Activated CD8-positive, alpha-beta memory T cell treated with anti-CD3 and anti-CD28 coated beads, Interleukin-2, amount 50 U/mL, for 1 hour (primary cell): ENCODE results near the gene INCENP.

Source experiments
- DNase-seq: peaks from one replicate; pipeline ENCODE4 v3.0.0-alpha.2; 2020; ENCODE audit errors: extremely low read depth

INCENP gene

DNA sequence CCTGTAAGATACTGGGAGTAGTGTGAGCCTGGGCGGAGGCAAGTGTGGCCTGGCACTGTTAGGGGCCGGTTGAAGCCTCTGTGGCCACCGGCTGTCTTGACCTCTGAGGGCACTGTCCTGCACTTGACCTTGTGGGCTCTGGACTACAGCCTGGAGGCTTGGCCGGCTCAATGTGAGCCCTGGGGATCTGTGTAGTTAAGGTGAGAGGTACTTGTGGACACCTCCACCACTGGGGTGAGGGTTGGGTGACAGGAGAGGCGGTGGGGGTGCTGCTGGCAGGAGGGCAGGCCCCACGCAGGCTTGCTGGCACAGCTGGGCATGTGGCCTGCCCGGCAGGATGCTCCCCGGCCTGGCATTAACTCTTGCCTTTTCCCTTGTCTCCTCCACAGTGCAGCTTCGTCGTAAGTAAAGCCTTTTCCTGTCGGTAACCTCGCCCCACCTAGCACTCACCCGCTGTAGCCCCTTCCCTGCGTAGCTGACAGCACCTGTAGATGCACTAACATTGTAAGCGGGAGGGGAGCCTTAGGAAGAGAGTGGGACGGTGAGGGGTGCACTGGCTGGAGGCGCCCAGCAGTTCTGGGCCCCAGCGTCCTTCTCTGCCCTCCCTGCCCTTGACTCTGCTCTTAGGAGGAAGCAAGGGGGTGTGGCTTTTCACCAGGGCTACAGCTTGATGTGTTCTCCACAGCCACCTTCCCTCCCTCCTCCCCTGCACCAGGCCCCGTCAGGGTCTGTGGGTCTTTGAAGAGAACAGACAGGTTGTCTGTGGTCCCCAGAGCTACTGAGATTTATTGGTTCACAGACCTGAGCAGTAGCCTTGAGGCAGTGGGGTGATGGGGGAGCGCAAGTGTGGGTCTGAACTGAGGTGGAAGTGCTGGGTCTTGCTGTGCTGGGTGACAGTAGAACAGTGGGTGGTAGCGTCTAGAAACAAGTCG is 17.6 kb downstream of the INCENP start:
- no peak for DNase-seq

DNA sequence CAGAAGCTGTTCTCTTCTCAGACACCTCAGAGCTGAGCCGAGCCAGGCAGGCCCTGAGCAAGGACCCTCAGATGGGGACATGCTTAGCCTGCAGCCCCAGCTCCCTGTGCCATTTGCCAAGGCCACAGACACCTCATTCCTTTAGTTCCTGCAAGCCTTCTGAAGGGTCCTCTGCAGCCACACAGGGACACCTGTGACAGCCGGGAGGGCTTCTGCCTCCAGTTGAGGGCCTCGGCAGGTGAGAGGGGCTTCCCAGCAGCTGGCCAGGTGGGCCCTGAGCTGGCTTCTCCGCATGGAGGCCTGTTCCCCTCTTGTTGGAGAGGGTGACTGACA is 18.2 kb downstream of the INCENP start:
- DNase-seq, result no peak

DNA sequence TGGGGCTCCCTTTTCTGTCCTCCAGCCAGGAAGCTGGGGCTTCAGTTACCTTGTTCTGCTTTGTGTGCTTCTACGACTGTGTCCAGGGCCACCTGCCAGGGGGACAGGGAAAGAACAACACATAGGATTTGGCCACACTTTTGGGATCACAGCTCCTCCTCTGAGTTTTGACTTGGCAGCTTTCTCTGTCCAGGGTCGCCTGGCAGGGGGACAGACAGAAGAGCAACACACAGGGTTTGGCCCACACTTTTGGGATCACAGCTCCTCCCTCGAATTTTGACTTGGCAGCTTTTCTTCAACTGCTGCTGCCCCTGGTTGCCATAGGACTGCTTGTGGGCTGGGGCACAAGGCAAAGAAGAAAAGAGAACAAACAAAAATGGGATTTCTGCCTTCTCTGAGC is 19.1 kb downstream of the INCENP start:
- DNase-seq, result no peak

DNA sequence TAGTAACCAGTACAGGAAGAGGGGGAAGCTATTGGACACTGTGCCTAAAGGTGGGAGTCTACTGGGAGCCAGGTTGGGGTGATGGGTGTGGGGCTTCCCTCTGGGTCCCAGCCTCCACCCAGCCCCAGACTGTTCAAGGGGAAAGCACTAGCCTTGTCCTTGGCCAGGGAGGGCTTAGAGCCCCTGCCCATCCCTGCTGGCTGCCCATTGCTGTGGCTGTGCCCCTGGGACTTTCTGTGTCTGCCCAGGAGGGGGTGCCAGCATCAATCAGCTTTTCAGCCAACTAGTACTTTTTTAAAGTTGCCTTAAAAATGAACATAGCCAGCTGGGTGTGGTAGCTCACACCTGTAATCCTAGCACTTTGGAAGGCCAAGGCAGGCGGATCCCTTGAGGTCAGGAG is 19.9 kb downstream of the INCENP start:
- DNase-seq, result no peak

DNA sequence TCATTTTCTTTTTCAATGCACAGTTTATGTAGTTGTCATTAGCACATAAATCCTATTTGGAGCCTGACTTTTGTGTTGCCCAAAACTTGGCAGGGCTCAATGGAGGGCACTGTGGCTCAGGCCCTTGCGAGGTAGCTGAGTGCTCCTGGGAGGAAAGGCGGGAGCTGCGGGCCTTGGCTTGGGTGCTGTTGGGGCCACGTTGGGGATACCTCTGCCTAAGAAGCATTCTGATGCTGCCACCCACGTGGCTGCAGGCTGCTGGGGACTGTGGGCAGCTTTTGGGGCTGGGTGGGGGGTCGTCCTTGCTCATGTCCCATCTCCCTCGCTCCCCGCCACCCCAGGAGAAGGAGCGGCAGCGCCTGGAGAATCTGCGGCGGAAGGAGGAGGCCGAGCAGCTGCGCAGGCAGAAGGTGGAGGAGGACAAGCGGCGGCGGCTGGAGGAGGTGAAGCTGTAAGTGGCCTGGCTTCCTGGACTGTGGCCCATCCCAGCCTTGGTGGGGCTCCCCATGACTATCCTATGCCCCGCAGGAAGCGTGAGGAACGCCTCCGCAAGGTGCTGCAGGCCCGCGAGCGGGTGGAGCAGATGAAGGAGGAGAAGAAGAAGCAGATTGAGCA is 20.9 kb downstream of the INCENP start:
- DNase-seq, result no peak

DNA sequence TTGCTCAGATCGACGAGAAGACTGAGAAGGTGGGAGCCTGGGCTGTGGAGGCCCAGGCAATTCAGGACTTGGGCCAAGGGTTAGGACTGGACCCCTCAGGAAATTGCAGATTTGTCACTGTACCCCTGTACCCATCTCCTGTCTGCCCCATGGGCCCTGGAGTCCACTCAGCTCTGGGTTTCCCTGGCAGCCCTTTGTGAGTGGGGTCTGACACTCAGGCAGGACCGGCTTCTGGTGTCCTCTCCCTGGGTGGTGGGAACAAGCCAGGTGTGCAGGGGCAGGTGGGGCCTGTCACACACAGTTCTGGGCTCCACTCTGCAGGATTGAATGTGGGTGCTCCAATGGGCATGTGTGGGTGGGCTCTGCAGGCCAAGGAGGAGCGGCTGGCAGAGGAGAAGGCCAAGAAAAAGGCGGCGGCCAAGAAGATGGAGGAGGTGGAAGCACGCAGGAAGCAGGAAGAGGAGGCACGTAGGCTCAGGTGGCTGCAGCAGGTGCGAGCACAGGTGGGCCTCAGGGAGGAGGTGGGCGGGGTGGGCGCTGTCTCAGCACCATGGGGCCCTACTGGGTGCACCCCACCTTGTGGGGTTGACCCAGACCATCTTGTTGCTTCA is 21.6 kb downstream of the INCENP start:
- DNase-seq, result no peak

DNA sequence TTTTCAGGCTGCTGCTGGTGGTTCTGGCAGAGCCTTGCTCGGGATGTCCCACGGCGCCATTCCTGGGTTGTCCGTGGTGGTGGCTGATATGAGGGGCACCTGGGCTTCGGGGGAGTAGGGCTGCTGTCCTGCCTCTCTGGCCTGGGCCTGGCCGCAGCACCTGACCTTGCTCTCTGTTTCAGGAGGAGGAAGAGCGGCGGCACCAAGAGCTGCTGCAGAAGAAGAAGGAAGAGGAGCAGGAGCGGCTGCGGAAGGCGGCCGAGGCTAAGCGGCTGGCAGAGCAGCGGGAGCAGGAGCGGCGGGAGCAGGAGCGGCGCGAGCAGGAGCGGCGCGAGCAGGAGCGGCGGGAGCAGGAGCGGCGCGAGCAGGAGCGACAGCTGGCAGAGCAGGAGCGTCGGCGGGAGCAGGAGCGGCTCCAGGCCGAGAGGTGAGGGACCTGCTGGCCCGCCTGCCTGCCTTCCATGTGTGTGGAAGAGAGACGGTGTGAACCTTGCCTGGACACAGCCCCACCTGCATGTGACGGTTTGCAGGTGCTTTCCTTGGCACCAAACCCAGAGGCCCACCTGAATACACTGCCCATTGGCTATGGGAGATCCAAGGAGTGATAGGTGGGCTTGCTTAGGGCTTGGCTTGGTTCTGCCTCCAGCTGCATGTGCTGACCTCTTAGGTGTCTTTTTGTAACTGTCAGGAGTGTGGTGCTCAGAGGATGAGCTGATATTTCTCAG is 22.8 kb downstream of the INCENP start:
- DNase-seq, result no peak

DNA sequence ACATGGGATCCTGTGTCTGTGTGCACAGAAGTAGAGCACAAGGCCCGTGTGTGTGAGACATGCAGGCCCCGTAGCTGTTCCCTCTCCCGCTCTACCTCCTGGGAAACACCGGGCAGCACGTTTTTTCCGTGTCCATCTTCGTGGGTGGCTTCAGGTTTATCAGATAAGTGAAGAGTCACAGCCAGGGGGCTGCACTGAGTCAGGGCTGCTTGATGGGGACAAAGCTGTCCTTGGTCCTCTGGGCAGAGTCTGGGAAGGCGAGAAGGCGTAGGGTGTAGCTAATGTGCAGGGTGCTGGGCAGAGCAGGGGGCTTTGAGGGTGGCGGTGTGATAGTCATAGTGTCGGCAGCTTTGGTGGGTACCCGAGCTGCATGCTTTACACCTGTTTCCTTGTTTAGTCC is 23.7 kb downstream of the INCENP start:
- DNase-seq, result no peak

DNA sequence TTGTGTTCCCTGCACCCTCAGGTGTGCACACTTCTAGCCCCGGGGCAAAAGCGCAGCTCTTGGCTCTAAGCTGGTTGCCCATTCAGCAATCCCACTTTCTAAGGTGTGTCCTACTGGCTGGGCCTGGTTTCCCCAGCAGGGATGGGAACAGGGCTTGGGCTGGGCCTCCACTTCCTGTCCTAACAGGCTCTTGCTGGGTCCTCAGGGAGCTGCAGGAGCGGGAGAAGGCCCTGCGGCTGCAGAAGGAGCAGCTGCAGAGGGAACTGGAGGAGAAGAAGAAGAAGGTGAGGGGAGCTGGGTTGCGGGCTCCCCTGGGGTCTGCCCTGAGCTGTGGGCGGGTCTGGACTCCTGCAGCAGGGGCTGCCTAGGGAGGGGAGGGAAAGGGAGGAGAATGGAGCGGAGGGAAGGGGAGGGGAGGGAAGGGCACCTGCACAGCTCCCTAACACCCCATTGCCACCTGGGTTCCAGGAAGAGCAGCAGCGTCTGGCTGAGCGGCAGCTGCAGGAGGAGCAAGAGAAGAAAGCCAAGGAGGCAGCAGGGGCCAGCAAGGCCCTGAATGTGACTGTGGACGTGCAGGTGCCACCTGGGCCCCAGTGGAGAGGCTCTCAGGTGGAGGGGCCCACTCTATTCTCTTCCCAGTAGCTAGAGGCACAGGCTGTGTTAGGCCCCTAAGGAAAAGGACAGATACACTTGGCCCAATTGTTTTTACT is 24.6 kb downstream of the INCENP start:
- DNase-seq, result no peak

DNA sequence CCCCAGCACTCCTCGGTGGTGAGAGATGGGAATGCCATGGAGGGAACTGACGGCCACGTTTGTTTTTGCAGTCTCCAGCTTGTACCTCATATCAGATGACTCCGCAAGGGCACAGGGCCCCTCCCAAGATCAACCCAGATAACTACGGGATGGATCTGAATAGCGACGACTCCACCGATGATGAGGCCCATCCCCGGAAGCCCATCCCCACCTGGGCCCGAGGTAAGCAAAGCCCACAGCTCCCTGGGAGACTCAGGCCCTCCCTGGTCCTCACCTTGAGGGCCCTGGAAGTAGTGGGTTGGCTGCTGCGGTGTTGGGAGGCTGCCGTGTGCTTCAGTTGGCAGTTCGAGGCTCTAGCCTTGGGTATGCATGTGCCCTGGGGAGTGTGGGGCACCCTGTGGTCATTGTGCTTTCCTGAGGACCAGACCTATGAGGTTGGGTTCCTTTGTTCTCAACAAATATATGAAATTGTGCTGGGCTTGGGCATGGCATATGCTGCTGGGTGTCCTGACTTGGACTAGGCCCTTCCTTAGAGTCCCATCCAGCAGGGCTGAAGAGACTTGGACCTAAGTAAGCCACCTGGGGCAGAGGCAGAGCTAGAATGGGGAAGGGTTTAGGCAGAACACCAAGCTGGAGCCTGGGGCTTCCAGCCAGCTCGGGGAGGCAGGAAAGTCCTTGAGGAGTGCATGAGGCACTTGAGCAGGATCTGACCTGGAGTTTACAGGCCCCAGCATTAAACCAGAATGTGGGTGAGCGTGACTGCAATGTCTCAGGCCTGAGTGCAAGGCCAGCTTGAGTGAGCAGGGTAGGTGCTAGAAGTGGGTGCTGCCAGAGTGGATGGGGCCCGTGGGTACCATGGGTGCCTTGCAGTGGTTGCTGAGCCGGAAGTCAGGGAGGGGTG is 26.4 kb downstream of the INCENP start:
- DNase-seq, result no peak

DNA sequence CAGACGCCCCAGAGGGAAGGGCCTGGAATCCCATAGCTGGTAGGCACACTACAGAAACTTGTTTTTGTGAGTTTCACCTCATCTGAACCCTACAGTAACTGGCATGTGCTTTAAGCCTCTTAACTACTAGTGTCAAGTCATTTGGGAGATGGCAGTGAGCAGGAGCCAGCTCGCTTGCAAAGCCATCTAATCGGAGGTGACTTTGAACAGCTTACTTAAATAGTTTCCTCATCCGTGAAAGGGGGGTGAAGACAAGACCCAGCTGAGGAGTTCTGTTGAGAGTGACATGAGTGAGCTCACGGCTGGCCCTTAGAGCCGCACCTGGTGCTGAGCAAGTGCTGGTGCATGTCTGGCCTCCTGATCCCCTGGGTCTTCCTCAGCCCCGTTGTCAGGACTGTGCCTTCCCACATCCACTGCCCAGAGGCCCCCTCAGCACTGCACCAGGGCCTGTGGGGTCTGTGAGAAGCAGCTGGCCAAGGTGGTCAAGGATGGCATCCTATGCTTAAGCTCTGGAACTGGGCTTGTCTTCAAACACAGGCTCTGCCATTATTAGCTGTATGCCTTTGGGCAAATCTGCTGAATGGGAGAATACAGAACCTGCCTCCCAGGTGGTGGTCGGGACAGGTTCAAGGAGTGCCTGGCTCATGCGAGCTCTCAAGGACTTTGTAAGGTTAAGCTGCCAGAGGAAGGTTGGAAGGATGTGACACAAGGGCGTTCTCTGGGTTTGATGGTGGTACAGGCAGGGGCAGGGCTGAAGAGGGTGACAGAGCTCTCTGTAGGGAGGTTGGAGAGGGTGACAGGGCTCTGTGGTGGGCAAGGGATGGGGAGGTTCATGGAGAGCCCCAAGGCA is 27.3 kb downstream of the INCENP start:
- no peak for DNase-seq

DNA sequence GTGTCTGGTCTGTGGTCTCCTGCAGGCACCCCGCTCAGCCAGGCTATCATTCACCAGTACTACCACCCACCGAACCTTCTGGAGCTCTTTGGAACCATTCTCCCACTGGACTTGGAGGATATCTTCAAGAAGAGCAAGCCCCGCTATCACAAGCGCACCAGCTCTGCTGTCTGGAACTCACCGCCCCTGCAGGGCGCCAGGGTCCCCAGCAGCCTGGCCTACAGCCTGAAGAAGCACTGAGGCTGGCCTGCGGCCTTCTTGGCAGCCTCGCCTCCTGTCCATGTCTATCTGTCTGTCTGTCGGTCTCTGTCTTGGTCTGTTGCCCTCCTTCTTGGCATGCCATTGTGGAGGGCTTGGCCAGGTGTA is 27.9 kb downstream of the INCENP start:
- no peak for DNase-seq

DNA sequence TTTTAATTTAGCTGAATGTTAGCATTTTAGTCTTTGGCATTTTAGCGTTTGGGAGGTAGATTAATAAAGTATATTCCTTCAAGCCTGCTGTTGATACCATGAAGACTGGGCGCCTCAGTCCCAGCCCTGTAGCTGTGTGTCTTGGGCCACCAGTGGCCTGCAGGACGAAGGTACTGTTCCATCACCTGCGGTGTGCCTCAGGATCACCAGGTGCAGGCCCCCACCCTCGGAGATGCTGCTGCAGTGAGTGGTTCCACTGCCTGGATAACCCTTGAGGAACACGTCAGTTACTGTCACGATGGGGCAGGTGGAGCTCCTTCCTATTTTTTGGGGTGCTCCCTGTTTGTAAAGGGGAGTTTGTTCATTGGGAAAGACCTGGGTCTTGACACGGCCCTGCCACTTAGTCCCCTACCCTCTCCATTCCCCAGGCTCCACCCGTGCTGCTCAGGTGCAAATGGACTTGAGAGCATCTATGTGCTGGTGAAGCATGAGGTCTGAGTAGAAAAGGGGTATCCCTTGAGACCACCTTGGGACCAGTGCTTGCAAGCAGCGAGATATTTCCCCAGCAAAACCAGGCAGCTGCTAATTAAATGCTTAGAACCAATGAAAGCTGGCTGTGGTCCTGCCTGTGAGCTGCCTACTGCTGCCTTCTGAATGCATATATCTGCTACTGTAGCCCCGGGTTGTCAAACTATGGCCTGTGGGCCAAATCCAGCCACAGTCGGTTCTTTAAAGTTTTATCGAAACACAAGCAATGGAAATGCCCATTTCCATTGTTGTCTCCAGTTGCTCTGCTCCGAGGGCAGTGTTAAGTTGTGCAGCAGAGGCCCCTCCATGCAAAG is 28.7 kb downstream of the INCENP start:
- DNase-seq, result no peak

DNA sequence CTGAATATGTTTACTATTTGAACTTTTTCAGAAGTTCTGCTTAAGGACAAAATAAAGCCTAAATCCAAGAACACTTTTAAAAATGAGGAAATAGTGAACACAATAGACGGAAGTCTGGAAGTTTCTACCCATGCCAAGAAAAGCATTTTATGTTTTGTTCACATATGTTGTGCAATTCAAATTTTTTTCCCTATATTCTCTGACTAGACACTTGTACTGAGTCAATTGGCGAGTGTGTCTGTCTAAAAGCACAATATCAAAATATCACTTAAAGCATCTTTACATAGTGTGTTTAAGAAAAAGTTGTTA is 29.2 kb downstream of the INCENP start:
- no peak for DNase-seq

DNA sequence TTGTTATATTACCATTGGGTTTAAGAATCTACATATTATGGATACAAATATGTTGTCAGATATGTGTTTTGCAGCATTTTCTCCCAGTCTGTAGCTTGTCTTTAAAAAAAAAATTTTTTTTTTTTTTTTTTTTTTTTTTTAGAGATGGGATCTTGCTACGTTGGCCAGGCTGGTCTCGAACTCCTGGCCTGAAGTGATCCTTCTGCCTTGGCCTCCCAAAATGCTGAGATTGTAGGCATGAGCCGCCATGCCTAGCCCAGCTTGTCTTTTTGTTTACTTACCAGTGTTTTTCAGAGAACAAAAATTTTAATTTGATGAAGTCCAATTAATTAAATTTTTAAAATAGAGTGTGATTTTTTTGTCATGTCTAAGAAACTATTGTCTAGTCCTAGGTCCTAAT is 29.8 kb downstream of the INCENP start:
- DNase-seq, result no peak

DNA sequence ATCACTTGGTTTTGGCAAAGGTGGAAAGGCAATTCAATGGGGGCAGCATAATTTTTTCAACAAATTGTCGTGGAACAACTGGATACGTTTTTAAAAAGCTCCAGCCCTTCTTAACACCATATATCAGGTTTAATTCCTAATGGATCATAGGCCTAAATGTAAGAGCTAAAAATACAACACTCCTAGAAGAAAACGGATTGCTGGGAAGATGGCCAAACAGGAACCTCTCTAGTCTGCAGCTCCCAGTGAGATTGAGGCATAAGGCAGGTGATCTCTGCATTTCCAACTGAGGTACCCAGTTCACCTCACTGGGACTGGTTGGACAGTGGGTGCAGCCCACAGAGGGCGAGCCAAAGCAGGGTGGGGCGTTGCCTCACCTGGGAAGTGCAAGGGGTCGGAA is 33.8 kb downstream of the INCENP start:
- no peak for DNase-seq

DNA sequence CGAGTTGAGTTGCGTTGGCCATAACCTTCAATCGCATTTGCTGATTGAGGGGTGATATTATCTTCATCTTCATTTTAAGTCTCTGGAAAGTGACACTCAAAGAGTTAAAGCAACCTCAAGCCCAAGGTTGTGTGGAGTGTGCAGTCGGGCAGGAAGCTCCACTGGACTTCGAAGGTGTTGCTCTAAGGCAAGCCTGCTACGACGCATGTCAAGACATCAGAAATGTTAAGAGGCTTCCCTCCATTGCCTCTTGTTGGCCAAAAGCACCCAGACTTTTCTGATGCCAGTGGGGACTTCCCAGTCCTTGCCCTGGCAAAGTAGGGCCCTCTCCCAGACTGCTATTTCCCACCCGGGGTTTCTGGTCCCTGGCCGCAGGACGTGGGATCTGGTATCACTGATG is 42.6 kb downstream of the INCENP start:
- DNase-seq, result no peak

DNA sequence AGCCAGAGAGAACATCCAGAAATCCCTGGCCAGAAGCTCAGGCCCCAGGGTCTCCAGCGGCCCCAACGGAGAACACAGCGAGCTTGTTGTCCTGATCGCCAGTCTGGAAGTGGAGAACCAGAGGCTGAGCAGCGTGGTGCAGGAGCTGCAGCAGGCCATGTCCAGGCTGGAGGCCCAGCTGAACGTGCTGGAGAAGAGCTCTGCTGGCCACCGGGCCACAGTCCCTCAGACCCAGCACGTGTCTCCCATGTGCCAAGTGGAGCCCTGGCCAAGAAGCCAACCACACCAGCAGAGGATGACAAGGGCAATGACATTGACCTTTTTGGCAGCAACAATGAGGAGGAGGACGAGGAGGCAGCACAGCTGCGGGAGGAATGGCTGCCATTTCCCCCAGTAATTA is 45.6 kb downstream of the INCENP start:
- DNase-seq, result no peak

DNA sequence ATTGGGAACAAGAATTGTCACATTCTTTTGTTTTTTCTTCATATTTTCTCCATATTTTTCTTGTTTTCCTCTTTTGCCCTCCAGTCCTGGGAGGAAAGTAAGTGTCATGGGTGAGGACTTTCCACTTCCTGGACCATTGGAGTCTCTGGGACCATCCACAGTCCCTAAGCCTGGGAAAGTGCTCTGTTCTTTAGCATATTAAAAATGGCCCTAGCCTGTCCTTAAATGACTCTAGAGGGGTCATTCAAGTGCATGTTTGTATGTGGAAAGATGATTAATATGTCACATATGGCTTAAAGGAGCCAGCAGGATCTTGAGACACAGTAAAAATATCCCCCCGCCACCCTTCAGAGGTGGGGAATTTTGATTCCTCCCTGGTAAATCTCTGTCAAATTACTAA is 46.1 kb downstream of the INCENP start:
- no peak for DNase-seq
